HepG2 (cell line): Measurements from ENCODE around the gene CACNA2D3. TPM values are rescaled to one million over a fixed set of nuclear protein-coding genes. Genes with fewer than 3 reads are reported as not detected.

Experiments
- ATAC-seq: fragments of 200-7000 bp; cut with Tn5 transposase; 3 replicates; pipeline ENCODE4 v1.9.1; 2020; ENCODE audit warnings: mild to moderate bottlenecking, moderate library complexity
- BruUV-seq: library from RNA; stranded (reverse); fragments of 400-500 nt; replicated peaks from 2 replicates; lab custom pipeline; 2021; lab: Mats Ljungman, UMichigan
- CTCF ChIA-PET: fragments of 300-600 bp; formaldehyde crosslinking; extraction: SDS; loops from one replicate; lab custom pipeline; 2021; ENCODE audit warnings: low total read pairs, inconsistent platforms, low intra/inter-chr PET ratio; lab: Yijun Ruan, JAX
- POLR2A ChIA-PET: fragments of 350-600 bp; sonication (Branson Sonifier 250); formaldehyde crosslinking; loops from one replicate; lab custom pipeline; 2020; ENCODE audit warnings: antibody characterized with exemption, inconsistent platforms; lab: Yijun Ruan, JAX
- DNase-seq: peaks from one replicate; pipeline ENCODE4 v3.0.0-alpha.2; 2015; ENCODE audit warnings: low spot score
- FAIRE-seq: peaks from 3 replicates; lab custom pipeline; 2011; peaks lifted over from hg19 to GRCh38; lab: Jason Lieb, UNC
- H2AFZ ChIP-seq: one replicate; pipeline ENCODE4 v1.6.1; 2011; ENCODE audit warnings: low read length, inconsistent platforms
- H3K27ac ChIP-seq: fragments of 300-600 bp; 3 replicates; pipeline ENCODE4 v1.8.0; 2011; ENCODE audit warnings: mixed run types, mild to moderate bottlenecking, mixed read lengths, low read length, inconsistent platforms; ENCODE audit not compliant: insufficient read depth; ENCODE audit errors: extremely low read length
- H3K27me3 ChIP-seq, 2 experiments: fragments of 200-600 bp in 1 of 2; 2 replicates in 1 of 2; 3 replicates in 1 of 2; pipeline versions ENCODE4 v1.6.0 to v1.8.0; 2011; ENCODE audit warnings: low read length in 2 of 2, mild to moderate bottlenecking in 2 of 2, moderate library complexity in 2 of 2, inconsistent platforms in 1 of 2; ENCODE audit not compliant: insufficient read depth in 2 of 2, control insufficient read depth in 1 of 2
- H3K36me3 ChIP-seq, 2 experiments: fragments of 200-600 bp in 1 of 2; replicated peaks in 1 of 2; 2 replicates in 1 of 2; 3 replicates in 1 of 2; pipeline versions ENCODE4 v1.5.1 to v1.8.0; 2011; ENCODE audit warnings: low read length in 2 of 2, inconsistent platforms in 1 of 2; ENCODE audit not compliant: insufficient read depth in 2 of 2, control insufficient read depth in 1 of 2
- H3K4me1 ChIP-seq: 2 replicates; pipeline ENCODE4 v1.5.1; 2012; ENCODE audit warnings: low read length, inconsistent platforms; ENCODE audit not compliant: insufficient read depth
- H3K4me2 ChIP-seq: 2 replicates; pipeline ENCODE4 v1.6.0; 2011; ENCODE audit warnings: low read depth, low read length, inconsistent platforms
- H3K4me3 ChIP-seq, 3 experiments: fragments of 200-600 bp in 1 of 3; sonication (generic), shearing (Covaris generic) in 1 of 3; replicated peaks in 1 of 3; 2 replicates each; pipeline ENCODE4 v1.5.1; 2011 to 2016; ENCODE audit warnings: low read length in 3 of 3, inconsistent platforms in 2 of 3, low read depth in 2 of 3, mild to moderate bottlenecking in 2 of 3, control low read depth in 1 of 3, mixed read lengths in 1 of 3; ENCODE audit not compliant: insufficient read depth in 1 of 3
- H3K79me2 ChIP-seq: one replicate; pipeline ENCODE4 v1.6.1; 2011; ENCODE audit warnings: low read length, inconsistent platforms; ENCODE audit not compliant: insufficient read depth
- H3K9ac ChIP-seq: 2 replicates; pipeline ENCODE4 v1.6.0; 2011; ENCODE audit warnings: mild to moderate bottlenecking, low read depth, low read length, inconsistent platforms; ENCODE audit not compliant: insufficient read depth
- H3K9me3 ChIP-seq: 2 replicates; pipeline ENCODE4 v1.5.1; 2012; ENCODE audit warnings: mild to moderate bottlenecking, low read length
- H4K20me1 ChIP-seq: 2 replicates; pipeline ENCODE4 v1.6.0; 2011; ENCODE audit warnings: inconsistent platforms, mild to moderate bottlenecking, low read length, moderate library complexity; ENCODE audit not compliant: insufficient read depth
- GTF3A ChIP-seq: sonication (generic); formaldehyde crosslinking; conservative IDR thresholded peaks from 2 replicates; pipeline ENCODE4 v1.4.0; 2020; ENCODE audit warnings: mild to moderate bottlenecking, missing genetic modification reagents
- KAT8 ChIP-seq: IDR thresholded peaks from 2 replicates; pipeline ENCODE4 v1.6.1; 2016; ENCODE audit warnings: missing genetic modification reagents, missing compliant biosample characterization
- MNT ChIP-seq: fragments of 450-650 bp; IDR thresholded peaks from 2 replicates; pipeline ENCODE4 v1.6.1; 2016
- THAP11 ChIP-seq: IDR thresholded peaks from 2 replicates; pipeline ENCODE4 v1.6.1; 2016; ENCODE audit warnings: missing biosample characterization, missing genetic modification reagents
- ZNF567 ChIP-seq: sonication (generic); formaldehyde crosslinking; IDR thresholded peaks from 2 replicates; pipeline ENCODE4 v1.8.1; 2023; ENCODE audit warnings: mild to moderate bottlenecking, missing genetic modification reagents, borderline replicate concordance
- ZNF691 ChIP-seq: sonication (generic); formaldehyde crosslinking; IDR thresholded peaks from 2 replicates; pipeline ENCODE4 v1.4.0; 2020; ENCODE audit warnings: missing genetic modification reagents, low read depth, mild to moderate bottlenecking, borderline replicate concordance
- ZNF766 ChIP-seq: sonication (generic); formaldehyde crosslinking; IDR thresholded peaks from 2 replicates; pipeline ENCODE4 v1.5.0; 2020; ENCODE audit warnings: missing genetic modification reagents, borderline replicate concordance
- WGBS: methylation state at CpG from one replicate; pipeline ENCODE4 v1.1.6; 2017; ENCODE audit warnings: low lambda C conversion rate; 5-methylcytosine and 5-hydroxymethylcytosine counted together
- in situ Hi-C: cut with HindIII; loops from 2 replicates; pipeline ENCODE4 v1.10.0; 2017; ENCODE audit warnings: low pct_unique_long_range_greater_than_20kb; ENCODE audit not compliant: extremely low pct_ligation_motif_present
- intact Hi-C: fragments of 100-400 bp; cut with micrococcal nuclease; formaldehyde crosslinking; loops from one replicate; pipeline ENCODE4 v1.10.0; 2022; ENCODE audit not compliant: unreplicated experiment
- polyA plus RNA-seq, 8 experiments: library from polyadenylated mRNA; depleted of rRNA in 3 of 8; stranded (reverse) in 7 of 8; unstranded in 1 of 8; fragments of >200 nt; fragmentation: Illumina TruSeq in 4 of 8; extraction: Trizol in 4 of 8; gene quantifications; 2 replicates each; pipeline versions ENCODE4 v1.2.1 to v1.2.3, GENCODE V29; 2011 to 2016; ENCODE audit warnings: low read depth in 4 of 8, missing spikeins in 1 of 8, mixed read lengths in 1 of 8; ENCODE audit not compliant: insufficient read depth in 1 of 8
- total RNA-seq, 5 experiments: library from RNA; depleted of rRNA; stranded (reverse); fragments of >200 nt; fragmentation: Illumina TruSeq; extraction: Trizol; gene quantifications; 2 replicates each; pipeline ENCODE4 v1.2.3, GENCODE V29; 2016; ENCODE audit warnings: low read depth in 1 of 5

CACNA2D3 gene
- total and polyA plus RNA-seq, 2 of the 13 experiments (the other 11 are each of a cell fraction or from before 2014, with no cell fraction given): not detected

GRCh38 chr3:54861248-54862067 lies 739.1 kb downstream of the CACNA2D3 start:
- H3K27me3 ChIP-seq: peaks cover 2 to 4% of the 10 kb centered on the region in 2 experiments; a peak in 2 of 5 replicates
- H3K36me3 ChIP-seq: no peaks in the 10 kb centered on the region
- H2AFZ ChIP-seq: no peak overlapping the region
- H3K4me1 ChIP-seq: no peaks in the 10 kb centered on the region
- H3K4me2 ChIP-seq: no peak overlapping the region
- POLR2A ChIA-PET: no interaction called here
- no peak for ATAC-seq
- intact Hi-C loops: no loop called here
- no peak for TF ChIP-seq ZNF567
- no peak for TF ChIP-seq GTF3A (CRISPR knock-in tag)
- TF ChIP-seq ZNF766 (CRISPR knock-in tag): no peak
- TF ChIP-seq ZNF691 (CRISPR knock-in tag): no peak
- no peak for TF ChIP-seq KAT8 (CRISPR knock-in tag)
- TF ChIP-seq THAP11 (CRISPR knock-in tag): no peak
- TF ChIP-seq MNT: 0 out of 2 replicates have a peak, but pooled peaks have one; percentile 9
- in situ Hi-C loops: loop anchor here (25.0 kb wide), 3 partner anchors 876 to 1401 kb away; no protein-coding TSS in a partner anchor
- no peaks in the 10 kb centered on the region for H4K20me1 ChIP-seq
- H3K9me3 ChIP-seq: no peaks in the 10 kb centered on the region
- FAIRE-seq: no peak
- no peak for DNase-seq
- H3K4me3 ChIP-seq: no peak overlapping the region
- H3K9ac ChIP-seq: no peak overlapping the region
- no peak overlapping the region for H3K27ac ChIP-seq
- CTCF ChIA-PET: no interaction called here
- BruUV-seq: no TSS peak
- no peaks in the 10 kb centered on the region for H3K79me2 ChIP-seq
- 7% methylated on average over 9 of the region's 9 CpGs for WGBS
